Keratinocyte (primary cell): Measurements from ENCODE around the gene SDCCAG8.

ENCODE experiments used
- EZH2 ChIP-seq: IDR thresholded peaks from one replicate; pipeline ENCODE4 v1.6.1; 2012; ENCODE audit warnings: inconsistent platforms, mild to moderate bottlenecking, low read length, moderate library complexity
- TF ChIP-seq, protein P1 (sequence below), 3 experiments: IDR thresholded peaks in 1 of 3; conservative IDR thresholded peaks in 1 of 3; optimal IDR thresholded peaks in 1 of 3; 2 replicates in 2 of 3; 3 replicates in 1 of 3; pipeline versions ENCODE3 to v1.5.1; 2011; ENCODE audit warnings: low read length in 3 of 3, mild to moderate bottlenecking in 3 of 3, moderate library complexity in 2 of 3, control low read depth in 1 of 3, inconsistent platforms in 1 of 3; ENCODE audit not compliant: insufficient read depth in 2 of 3; ENCODE audit errors: extremely low read depth in 1 of 3

DNA sequence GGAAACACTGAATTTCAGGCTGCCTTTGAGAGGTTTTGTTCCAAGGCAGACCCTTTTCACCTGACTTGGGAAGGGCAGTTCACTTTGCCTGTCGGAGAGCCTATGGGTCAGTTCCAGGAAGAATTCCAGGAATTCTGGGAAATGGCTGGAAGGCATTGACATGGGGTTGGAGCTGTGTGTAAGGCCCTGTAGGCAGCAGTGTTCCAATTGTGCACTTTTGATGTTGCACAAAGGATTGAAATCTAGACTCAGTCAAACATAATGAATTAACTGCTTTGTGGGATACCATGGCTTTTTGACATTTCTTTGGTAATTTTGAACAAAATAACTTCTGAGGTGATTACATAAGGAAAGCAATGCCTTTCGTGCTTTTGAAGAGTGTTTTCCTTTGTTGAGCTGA lies 184.6 kb downstream of the SDCCAG8 start:
- TF ChIP-seq, protein P1, sequence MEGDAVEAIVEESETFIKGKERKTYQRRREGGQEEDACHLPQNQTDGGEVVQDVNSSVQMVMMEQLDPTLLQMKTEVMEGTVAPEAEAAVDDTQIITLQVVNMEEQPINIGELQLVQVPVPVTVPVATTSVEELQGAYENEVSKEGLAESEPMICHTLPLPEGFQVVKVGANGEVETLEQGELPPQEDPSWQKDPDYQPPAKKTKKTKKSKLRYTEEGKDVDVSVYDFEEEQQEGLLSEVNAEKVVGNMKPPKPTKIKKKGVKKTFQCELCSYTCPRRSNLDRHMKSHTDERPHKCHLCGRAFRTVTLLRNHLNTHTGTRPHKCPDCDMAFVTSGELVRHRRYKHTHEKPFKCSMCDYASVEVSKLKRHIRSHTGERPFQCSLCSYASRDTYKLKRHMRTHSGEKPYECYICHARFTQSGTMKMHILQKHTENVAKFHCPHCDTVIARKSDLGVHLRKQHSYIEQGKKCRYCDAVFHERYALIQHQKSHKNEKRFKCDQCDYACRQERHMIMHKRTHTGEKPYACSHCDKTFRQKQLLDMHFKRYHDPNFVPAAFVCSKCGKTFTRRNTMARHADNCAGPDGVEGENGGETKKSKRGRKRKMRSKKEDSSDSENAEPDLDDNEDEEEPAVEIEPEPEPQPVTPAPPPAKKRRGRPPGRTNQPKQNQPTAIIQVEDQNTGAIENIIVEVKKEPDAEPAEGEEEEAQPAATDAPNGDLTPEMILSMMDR (optimal IDR thresholded peaks at IDR 0.05 in 1 of 3, IDR thresholded peaks at IDR 0.05 in 1 of 3, conservative IDR thresholded peaks at IDR 0.05 in 1 of 3; ENCODE audit: extremely low read depth in 1 of 3, insufficient read depth in 2 of 3, low read length in 3 of 3), result no peak
- no peak for TF ChIP-seq EZH2
